ENCODE data around the gene PLEKHM2.

Gene PLEKHM2

GRCh38 chr1:15704526-15705183 is 20.5 kb downstream of the PLEKHM2 start:
- DNase-seq = no peak

- no peak for DNase-seq
Measured at GRCh38 chr1:15705184-15705566, 21.1 kb downstream of the PLEKHM2 start.

- DNase-seq = no peak
Measured at GRCh38 chr1:15706751-15707150, 22.6 kb downstream of the PLEKHM2 start.

- no peak for DNase-seq
Measured at GRCh38 chr1:15707239-15707925, 23.3 kb downstream of the PLEKHM2 start.

- DNase-seq = no peak
Measured at GRCh38 chr1:15708486-15709137, 24.5 kb downstream of the PLEKHM2 start.

- no peak for DNase-seq
Measured at GRCh38 chr1:15709226-15709625, 25.1 kb downstream of the PLEKHM2 start.

- DNase-seq = no peak
Measured at GRCh38 chr1:15712168-15712567, 28.0 kb downstream of the PLEKHM2 start.

- no peak for DNase-seq
Measured at GRCh38 chr1:15714406-15715136, 30.5 kb downstream of the PLEKHM2 start.

GRCh38 chr1:15717418-15718125 is 33.5 kb downstream of the PLEKHM2 start:
- no peak for DNase-seq

- no peak for DNase-seq
Measured at GRCh38 chr1:15718199-15718601, 34.1 kb downstream of the PLEKHM2 start.

GRCh38 chr1:15719381-15720120 is 35.4 kb downstream of the PLEKHM2 start:
- no peak for DNase-seq

- DNase-seq = no peak
Measured at GRCh38 chr1:15720861-15721260, 36.7 kb downstream of the PLEKHM2 start.

GRCh38 chr1:15722411-15722810 is 38.3 kb downstream of the PLEKHM2 start:
- DNase-seq = no peak

GRCh38 chr1:15722836-15723532 is 38.9 kb downstream of the PLEKHM2 start:
- no peak for DNase-seq

GRCh38 chr1:15723631-15724246 is 39.6 kb downstream of the PLEKHM2 start:
- DNase-seq = no peak

GRCh38 chr1:15724949-15725880 is 41.1 kb downstream of the PLEKHM2 start:
- DNase-seq = no peak

- DNase-seq = no peak
Measured at GRCh38 chr1:15726508-15726907, 42.4 kb downstream of the PLEKHM2 start.

GRCh38 chr1:15727021-15727420 is 42.9 kb downstream of the PLEKHM2 start:
- no peak for DNase-seq

GRCh38 chr1:15727424-15727823 is 43.3 kb downstream of the PLEKHM2 start:
- no peak for DNase-seq
